PC-9 (cell line): ENCODE data around the gene HOXC6.

ENCODE experiments used
- EZH2 ChIP-seq: fragments of 200-600 bp; sonication (generic); IDR thresholded peaks from 2 replicates; pipeline ENCODE4 v1.8.0; 2017; ENCODE audit warnings: antibody characterized with exemption, low read depth
- TF ChIP-seq, protein P1 (sequence below): fragments of 200-600 bp; sonication (generic); conservative IDR thresholded peaks from 2 replicates; pipeline ENCODE4 v1.6.1; 2017; ENCODE audit warnings: mixed run types, antibody characterized with exemption, mild to moderate bottlenecking, moderate library complexity

DNA sequence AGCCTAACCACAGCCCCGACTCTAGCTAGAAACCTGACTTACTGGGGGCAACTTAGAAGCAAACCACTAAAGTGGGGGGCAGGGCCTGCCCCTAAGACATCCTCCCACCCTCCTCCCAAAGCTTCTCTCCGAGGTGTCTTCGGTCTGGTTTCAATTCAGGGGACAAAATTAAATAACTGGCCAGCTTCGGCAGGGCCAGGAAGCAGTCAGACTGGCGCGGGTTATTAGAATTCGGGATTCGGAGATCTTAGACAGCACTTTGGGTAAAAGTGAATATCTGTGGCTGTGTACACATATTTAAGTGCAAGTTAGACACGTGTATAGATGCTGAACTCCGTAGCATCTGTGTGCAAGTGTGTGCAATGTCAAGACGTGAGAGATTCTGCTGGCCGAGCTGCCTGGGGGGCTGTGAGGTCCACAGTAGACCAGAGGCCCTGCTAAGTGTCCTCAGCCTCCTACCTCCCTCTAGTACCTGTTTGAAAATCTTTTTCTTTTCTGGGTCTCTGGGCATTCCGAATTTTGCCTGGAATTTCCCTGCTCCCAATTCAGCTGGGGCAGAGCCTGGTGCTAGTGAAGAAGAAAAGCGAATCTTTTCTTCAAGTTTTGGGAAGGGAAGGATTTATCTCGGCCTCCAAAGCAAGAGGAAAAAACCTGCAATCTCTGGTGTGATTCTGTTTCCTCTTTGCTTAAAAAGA is 47.3 kb upstream of the HOXC6 start:
- TF ChIP-seq, protein P1, sequence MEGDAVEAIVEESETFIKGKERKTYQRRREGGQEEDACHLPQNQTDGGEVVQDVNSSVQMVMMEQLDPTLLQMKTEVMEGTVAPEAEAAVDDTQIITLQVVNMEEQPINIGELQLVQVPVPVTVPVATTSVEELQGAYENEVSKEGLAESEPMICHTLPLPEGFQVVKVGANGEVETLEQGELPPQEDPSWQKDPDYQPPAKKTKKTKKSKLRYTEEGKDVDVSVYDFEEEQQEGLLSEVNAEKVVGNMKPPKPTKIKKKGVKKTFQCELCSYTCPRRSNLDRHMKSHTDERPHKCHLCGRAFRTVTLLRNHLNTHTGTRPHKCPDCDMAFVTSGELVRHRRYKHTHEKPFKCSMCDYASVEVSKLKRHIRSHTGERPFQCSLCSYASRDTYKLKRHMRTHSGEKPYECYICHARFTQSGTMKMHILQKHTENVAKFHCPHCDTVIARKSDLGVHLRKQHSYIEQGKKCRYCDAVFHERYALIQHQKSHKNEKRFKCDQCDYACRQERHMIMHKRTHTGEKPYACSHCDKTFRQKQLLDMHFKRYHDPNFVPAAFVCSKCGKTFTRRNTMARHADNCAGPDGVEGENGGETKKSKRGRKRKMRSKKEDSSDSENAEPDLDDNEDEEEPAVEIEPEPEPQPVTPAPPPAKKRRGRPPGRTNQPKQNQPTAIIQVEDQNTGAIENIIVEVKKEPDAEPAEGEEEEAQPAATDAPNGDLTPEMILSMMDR = no peak
- no peak for TF ChIP-seq EZH2
